Activated CD8-positive, alpha-beta memory T cell treated with anti-CD3 and anti-CD28 coated beads, Interleukin-2, amount 50 U/mL, for 48 hours (primary cell): ENCODE measurements around the gene CHCHD3.
"Not testable (repeated sequence)": the region's sequence is repeated elsewhere in the genome, so short reads cannot be mapped to it uniquely, and the experiment has no call there.

Experiments
- DNase-seq: peaks from one replicate; pipeline ENCODE4 v3.0.0-alpha.2; 2020

Gene CHCHD3

DNA sequence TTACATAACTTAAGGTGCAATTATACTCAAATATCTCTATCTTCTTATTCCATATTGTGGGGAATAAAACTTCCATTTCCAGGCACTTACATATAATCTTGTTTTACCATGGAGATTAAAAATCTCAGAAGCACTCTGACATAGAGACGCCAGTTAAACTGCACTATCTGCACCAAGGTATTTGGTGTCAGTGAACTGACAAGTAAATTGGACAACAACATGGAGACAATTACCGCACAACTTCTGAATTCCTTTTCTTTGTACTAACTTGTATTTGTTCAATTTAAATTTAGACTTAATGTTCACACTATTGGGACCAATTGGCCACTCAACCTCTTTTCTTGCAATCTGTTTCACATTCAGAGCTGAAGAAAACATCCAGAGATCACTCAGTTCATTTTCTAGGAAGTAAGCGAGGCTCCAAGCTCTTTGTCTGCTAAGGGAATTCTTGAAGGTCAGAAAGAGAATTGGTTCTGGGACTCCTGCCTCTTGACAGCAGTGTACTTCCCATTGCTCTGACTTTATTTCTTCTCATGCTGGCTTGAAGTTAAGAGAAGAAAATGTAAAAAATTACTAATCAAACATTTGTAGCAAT is 184.7 kb downstream of the CHCHD3 start:
- DNase-seq, result no peak

DNA sequence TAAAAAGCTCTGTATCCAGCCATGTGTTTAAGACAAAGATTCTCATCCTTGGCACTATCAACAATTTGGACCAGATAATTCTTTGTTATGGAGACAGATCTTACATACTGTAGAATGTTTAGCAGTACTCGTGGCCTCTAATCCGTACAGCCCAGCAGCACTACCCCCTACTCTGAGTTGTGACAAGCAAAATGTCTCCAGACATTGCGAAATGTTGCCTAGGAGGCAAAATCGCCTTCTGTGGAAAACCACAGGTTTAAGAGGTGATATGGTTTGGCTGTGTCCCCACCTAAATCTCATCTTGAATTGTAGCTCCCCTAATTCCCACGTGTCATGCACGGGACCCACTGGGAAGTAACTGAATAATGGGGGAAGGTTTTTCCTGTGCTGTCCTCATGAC is 186.7 kb downstream of the CHCHD3 start:
- DNase-seq, result no peak

DNA sequence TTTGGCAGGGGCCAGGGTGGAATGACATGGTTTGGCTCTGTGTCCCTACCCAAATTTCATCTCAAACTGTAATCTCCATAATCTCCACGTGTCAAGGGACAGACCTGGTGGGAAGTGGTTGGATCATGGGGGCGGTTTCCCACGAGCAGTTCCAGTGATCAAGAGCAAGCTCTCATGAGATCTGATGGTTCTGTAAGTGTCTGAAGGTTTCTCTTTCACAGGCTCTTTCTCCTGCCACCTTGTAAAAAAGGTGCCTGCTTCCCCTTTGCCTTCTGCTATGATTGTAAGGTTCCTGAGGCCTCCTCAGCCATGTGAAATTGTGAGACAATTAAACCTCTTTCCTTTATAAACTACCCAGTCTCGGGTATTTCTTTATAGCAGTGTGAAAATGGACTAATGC is 188.3 kb downstream of the CHCHD3 start:
- DNase-seq, result no peak

DNA sequence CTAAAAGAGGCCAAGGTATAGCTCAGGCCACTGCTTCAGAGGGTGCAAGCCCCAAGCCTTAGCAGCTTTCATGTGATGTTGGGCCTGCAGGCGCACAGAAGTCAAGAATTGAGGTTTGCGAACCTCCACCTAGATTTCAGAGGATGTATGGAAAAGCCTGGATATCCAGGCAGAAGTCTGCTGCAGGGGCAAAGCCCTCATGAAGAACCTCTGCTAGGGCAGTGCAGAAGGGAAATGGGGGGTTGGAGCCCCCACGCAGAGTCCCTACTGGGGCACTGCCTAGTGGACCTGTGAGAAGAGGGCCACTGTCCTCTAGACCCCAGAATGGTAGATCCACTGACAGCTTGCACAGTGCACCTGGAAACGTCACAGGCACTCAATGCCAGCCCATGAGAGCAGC is 189.1 kb downstream of the CHCHD3 start:
- not testable (repeated sequence) for DNase-seq

DNA sequence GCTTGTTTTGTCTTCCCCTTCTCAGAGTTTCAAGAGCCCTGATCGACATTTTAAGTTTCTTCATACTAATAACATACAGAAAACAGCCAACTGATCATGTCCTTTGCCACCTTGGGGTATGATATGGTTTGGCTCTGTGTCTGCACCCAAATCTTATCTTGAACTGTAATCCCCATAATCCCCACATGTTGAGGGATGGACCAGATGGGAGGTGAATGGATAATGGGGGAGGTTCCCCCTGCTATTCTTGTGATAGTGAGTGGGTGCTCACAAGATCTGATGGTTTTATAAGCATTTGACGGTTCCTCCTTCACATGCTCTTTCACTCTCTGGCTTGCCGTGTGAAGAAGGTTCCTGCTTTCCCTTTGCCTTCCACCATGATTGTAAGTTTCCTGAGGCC is 190.3 kb downstream of the CHCHD3 start:
- DNase-seq, result no peak

DNA sequence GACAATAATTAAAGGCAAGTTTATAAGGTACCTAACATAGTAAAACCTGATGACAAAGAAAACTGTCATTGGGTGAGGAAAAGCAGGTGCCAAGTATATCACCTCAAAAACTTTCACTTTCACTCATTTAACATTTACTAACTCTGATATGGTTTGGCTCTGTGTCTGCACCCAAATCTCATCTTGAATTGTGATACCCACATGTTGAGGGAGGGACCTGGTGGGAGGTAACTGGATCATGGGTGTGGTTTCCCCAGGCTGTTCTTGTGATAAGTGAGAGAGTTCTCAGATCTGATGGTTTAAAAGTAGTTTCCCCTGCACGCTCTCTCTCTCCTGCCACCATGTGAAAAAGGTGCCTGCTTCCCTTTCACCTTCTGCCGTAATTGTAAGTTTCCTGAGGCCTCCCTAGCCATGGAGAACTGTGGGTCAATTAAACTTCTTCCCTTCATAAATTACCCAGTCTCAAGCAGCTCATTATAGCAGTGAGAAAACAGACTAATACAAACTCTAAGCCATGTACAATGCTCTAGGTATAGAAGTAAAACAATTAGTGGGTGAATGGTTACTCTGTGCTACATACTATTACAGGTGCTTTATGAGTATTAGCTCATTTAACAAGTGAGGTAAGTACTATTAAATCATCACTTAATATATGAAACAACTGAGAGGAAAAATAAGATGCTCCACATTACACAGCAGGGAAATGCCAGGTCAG is 199.0 kb downstream of the CHCHD3 start:
- no peak for DNase-seq

DNA sequence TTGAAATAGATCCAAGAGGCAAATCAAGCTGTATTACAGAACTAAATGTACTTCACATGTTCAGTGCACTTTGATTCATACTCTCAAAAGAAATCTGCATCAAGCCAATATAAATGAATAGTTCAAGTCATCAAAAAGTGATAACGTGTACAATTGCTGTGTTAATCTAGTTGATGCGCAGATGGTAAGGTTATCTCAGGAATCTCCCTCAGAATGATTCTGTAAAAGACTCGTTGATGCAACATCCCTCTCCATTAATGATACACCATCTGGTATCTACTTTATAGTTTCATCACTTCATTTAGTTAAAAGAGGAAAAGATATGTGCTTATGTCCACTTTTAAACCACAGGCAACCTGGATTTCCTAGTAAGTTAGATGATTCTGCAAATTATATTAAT is 200.6 kb downstream of the CHCHD3 start:
- DNase-seq, result no peak

DNA sequence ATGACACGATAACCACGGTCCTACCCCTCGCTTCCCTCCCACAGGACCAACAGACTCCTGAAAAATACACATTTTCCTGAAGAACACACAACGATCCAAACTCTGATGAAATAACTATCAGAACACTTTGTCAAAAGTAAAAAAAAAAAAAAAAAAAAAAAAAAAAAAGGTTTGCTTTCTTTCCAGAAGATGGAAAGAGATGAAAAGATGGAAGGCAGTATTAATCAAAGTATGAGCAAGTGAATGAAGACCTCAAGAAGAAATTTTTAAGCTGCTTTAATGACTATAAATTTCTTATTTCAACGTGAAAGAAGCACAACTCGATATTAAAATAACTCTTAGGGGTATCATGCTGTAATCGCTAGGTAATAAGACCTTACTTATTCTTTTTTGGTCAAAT is 202.3 kb downstream of the CHCHD3 start:
- DNase-seq, result no peak

DNA sequence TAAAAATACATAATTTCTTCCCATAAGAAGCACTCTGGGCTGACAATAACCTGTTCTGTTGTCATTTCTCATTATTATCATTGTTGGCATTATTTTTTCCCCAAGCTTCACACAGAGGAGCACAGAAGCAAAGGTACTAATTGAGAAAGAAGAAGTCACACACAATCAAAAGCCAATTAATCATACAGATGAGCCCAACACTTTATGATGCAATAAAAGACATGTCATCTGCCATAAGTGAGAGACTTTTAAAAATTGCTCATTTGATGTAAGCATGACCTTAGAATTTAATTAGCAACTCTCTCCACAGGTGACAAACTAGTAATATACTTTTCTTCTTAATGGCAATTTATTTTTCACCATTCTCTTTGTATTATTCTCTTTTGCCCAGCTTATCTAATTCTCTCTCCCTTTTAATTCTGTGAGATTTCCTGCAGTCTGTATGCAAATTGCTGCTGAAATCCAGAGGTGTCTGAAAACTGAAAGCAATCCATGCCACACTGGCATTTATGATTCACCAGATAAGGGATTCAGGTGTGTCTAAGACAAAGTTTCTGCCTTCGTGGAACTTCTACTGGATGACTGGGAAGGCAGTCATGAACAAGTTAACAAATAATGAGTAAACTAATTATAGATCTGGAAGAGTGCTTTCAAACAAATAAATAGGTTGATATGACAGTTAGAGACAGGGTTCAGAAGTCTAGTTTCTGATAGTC is 203.5 kb downstream of the CHCHD3 start:
- DNase-seq, result no peak

DNA sequence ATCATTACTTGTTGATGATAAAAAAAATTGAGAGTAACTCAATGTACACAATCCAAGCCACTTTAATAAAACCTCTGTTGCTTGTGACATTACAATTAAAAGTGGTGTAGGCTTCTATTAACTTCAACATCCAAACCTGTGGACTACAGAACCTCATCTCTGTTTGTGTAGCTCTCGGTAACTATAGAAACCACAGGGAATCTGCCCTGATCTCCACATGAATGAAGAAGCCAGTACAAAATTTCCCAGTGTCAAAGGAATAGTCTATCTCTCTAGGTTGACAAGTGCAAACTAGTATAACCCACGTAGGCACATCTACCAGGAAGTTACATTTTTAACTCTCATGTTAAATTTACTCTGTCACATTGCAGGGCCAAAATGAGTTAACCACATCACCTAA is 204.3 kb downstream of the CHCHD3 start:
- DNase-seq, result no peak

DNA sequence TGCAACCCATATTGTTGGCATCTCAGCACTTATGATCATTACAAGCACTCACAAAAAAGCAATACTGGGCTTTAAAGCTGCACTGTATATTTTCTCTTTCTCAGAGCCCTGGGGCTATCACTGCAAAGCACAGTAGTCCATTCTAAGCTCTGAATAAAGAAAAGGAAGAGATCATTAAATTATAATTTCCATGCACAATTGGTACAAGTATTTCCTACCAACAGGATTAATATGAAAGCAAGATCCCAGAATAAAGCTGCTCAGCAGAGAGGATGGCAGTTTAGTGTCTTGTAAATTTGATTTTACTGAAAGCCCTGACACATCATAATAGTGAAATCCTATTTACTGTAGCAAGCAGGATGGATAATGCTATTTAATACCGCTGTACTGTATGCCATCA is 205.3 kb downstream of the CHCHD3 start:
- DNase-seq, result no peak

DNA sequence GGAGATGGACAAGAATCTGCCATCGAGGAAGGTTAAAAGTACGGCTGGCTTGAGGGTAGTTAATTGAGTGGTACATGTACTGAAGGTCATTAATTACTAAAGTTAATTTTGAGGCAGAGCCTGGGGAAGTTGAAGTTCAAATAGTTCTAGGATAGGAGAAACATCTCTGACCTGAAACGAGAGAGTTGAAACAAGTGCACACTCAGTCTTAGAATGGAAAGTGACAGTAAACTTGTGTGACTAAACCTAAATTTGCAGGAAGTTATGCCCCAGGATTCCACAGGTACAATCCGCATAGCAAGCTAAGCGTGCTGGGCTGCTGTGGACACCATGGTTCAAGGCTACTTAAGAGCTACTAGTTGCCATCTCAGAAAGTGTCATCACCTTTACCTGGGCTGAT is 209.9 kb downstream of the CHCHD3 start:
- no peak for DNase-seq

DNA sequence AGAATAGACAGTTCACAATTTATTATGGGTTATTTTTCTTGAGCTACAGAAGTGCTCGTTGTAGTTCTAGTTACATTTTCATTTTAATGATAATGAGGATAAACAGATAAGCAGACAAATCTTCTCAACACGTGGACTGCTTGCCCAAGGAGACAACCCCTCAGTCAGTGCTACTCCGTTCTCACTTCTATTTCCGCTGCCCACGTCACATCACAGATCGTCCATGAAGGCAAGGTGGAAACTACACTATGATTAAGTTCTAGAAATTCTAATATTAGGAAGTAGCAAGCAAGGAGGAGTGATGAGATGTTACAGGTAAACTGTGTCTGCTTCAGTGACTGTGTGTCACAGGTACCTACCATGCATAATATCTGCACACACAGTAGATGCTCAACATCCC is 210.5 kb downstream of the CHCHD3 start:
- no peak for DNase-seq

DNA sequence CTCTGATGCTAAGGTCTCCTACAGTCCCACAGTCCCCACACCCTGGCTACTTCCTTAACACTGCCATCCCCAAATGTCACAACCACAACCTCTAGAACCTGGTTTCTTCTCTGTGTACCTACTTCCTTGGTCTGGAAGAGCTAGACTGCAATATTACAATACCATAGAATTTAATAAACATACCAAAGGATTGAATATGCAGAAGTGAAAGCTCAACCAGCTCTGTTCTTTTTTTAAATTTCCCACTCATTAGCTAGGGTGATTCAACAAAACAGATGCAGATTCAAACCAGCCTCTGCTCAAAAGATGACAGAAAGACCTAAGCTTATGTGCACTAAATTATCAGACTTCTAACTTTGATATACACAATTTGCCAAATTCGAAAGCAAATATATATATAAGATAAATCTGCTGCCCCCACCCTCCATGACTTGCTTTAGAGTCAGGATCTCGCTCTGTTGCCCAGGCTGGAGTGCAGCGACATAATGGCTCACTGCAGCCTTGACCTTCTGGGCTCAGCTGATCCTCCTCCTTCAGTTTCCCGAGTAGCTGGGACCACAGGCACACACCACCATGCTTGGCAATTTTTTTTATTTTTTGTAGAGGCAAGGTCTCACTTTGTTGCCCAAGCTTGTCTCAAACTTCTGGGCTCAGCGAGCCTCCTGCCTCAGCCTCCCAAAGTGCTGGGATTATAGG is 212.6 kb downstream of the CHCHD3 start:
- DNase-seq, result no peak

DNA sequence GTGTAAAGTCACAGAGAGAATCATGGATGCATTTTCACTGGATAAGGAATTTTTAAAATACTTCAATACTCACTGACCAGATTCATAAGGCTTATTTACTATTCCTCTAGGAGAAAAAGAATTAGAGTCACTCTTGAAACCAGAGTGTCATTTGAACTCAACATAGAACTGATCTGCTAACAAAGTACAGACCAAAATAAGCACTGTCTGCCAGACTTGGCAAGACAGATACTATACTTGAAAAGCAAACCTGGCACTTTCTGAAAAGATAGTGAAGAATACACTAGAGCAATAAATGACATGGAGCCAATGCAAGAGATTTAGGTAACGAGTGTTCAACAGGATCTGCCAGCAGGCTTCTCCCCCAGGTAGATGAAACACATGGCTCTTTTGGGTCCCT is 215.3 kb downstream of the CHCHD3 start:
- no peak for DNase-seq

DNA sequence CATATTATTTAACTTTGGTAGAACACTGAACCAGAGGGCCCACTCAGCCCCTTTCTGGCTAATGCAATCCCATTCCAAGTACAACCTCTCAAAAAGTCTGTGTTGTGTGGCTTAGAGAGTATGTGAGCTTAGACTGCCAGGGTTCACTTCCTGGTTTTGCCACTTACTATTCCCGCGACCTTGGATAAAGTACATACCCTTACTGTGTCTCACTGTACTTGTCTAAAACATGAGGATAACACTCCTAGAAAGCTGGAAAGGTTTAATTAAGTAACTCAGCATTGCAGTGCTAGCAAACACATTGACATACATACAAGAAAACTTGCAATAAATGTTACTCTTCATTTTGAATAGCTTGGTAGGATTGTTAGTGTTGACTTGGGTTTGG is 215.8 kb downstream of the CHCHD3 start:
- no peak for DNase-seq

DNA sequence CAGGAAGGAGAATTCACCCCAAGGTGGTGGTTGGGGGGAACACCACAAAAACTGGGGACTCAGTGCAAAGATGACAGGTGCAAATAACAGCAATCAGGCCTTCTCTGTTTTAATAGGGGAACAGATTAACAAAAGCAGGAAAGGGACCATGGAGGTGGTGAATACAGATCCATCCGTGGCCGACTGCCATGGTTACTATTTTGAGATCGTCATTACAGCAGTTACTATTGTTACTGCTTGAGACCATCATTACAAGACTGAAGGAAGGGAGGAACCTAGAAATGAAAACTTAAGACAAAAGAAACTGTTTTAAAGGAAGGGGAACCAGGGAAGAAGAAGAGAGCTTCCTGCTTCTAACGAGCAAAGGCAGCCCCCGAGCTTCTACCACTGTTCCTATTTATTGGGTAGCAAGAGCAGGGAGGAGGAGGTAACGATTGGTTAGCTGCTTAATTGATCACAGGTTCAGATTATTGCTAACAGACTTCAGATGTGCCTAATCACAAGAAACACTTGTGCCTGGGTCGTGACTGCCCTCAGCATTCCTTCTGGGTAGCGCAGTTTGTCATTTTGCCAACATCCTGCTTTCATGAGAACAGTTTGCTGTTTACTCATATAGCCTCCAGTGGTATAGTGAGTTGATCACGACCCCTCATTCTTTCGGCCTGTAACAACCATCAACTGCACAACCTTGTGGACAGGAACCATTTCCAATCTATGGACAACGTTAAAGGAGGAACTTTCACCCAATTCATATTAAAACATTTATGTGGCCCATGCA is 216.3 kb downstream of the CHCHD3 start:
- DNase-seq, result no peak

DNA sequence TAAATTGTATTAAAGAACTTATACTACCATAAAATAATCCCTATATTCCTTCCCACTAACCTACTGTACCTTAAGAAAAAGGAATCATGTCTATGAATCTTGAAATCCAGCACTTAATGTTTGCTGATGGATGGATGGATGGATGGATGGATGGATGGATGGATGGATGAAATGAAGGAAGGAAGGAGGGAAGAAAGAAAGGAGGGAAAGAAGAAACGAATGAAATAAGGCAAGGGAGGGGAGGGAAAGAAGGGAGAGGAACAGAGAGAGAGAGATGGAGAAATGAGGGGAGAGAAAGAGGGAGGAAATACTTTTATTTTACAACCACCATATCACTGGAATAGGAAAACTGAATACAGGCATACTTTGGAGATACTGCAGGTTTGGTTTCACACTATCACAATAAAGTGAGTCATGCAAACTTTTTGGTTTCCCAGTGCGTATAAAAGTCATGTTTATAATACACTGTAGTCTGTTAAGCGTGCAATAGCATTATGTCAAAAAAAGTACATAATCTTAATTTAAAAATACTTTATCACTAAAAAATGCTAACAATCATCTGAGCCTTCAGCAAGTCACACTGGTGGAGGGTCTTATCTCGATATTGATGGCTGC is 219.8 kb downstream of the CHCHD3 start:
- DNase-seq, result no peak

DNA sequence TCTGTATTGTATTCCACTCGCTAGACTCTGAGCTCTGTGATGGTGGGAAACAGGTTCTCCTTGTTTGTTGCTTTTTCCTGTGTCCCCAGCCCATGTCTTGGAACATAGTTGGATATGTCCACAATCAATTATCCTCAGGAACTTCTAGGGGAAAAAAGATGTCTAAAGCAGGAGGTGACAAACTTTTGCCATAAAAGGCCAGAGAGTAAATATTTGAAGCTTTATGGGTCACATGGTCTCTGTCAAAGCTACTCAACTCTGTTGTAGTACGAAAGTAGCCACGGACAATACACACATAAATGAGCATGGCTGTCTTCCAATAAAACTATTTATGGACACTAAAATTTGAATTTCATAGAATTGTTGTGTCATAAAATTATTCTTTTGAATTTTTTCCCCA is 220.5 kb downstream of the CHCHD3 start:
- no peak for DNase-seq

DNA sequence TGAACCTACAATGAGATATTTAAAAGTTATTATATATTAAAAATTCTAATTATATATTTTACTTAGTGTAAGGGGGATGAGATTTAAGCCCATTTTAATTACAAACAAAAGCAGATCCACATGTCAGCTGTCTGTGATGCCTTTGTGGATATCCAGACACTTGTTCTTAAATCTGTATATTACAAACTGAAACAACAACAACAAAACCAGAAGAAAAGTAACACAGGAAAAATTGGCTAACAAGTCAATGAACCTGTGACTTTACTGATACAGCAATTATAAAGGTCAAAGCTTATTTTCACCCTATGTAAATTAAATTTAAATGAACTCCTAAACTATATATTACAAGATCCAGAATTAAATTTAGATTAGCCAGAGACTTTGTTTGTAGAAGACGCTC is 222.7 kb downstream of the CHCHD3 start:
- no peak for DNase-seq

DNA sequence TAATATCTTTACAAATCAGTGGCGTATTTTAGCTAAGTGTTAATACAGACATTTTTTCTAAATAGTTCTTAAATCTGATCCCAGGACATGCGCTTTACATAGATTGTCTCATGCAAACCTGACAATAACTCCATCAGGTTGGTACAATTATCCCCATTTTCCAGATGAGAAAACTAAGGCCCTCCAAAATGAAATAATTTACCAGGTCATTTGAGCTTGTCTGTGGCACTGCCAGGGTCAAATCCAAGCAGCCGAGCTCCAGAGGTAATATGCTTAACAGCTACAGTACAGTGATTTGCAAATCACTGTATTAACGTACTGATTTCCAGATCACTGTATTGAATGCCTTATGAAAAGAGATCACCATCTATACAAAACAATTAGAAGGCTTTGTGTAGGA is 223.1 kb downstream of the CHCHD3 start:
- no peak for DNase-seq

DNA sequence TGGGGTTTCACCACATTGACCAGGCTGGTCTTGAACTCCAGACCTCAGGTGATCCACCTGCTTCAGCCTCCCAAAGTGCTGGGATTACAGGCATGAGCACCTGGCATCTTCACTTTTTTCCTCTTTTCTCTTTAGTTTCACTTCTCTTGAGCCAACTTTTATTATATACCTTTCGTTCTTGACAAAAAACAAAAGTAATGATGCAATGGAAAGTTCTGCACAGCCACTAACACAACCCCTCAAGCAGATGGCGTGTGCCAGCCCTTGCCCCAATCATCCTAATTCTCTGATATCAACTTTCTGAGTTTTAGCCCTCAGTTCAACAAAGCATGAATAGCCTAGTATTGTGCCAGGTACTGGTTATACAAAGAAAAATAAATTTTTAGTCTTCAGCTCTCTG is 223.6 kb downstream of the CHCHD3 start:
- no peak for DNase-seq

DNA sequence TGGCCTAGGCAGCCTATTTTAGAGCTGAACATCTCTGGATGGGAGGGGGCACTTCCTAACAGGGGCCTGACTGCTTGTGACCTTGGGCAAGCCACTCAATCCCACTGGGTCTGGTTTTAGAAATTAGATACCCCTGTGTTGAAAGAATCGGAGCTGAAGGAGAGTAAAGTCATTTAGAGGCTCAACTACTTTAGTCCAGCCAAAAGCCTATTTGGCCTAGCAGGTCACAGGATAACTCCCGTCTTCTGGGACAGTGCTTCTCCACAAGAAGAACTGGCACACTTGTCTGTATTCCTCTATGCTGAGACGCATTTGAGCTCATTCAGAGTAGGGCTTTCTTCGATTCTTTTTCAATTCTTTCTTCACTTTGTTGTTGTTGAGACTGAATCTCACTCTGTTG is 224.2 kb downstream of the CHCHD3 start:
- DNase-seq, result no peak
